Left ventricle myocardium inferior (tissue), 1 donor: ENCODE results near the gene BICDL1. TPM values are rescaled to one million over a fixed set of nuclear protein-coding genes. Genes with fewer than 3 reads are reported as not detected.

ENCODE experiments used
- DNase-seq: peaks from one replicate; pipeline ENCODE4 v3.0.0-alpha.2; 2020
- H3K27ac ChIP-seq: fragments of 200-600 bp; replicated peaks from 2 replicates; pipeline ENCODE4 v1.8.0; 2021
- H3K27me3 ChIP-seq: fragments of 200-600 bp; 2 replicates; pipeline ENCODE4 v1.8.0; 2021; ENCODE audit warnings: low read depth
- H3K36me3 ChIP-seq: fragments of 200-600 bp; 2 replicates; pipeline ENCODE4 v1.8.0; 2021
- H3K4me1 ChIP-seq: fragments of 200-600 bp; 2 replicates; pipeline ENCODE4 v1.8.0; 2021
- H3K4me3 ChIP-seq: fragments of 200-600 bp; 2 replicates; pipeline ENCODE4 v1.8.0; 2021; ENCODE audit warnings: mild to moderate bottlenecking, moderate library complexity
- H3K9me3 ChIP-seq: fragments of 200-600 bp; replicated peaks from 2 replicates; pipeline ENCODE4 v1.8.0; 2021
- CTCF ChIP-seq: fragments of 200-600 bp; IDR thresholded peaks from 2 replicates; pipeline ENCODE4 v1.8.0; 2021; ENCODE audit warnings: antibody characterized with exemption, mild to moderate bottlenecking, borderline replicate concordance
- intact Hi-C: fragments of 100-400 bp; cut with micrococcal nuclease; formaldehyde crosslinking; loops from one replicate; pipeline ENCODE4 v1.11.0; 2022
- total RNA-seq: library from RNA; stranded (reverse); fragmentation: NEBNext Ultra II Directional; extraction: Animal tissue kit (Norgen Biotek cat#: 25700); gene quantifications from one replicate; pipeline ENCODE4 v1.2.1, GENCODE V29; 2021
- donor health status: DM: no; HTN: yes; CAD: no; lungs with severe emphysema.

The BICDL1 gene
- total RNA-seq, 1 donor from 2014 or later, result 0.08 TPM

- DNase-seq, result no peak
- intact Hi-C loops, result no loop called here
- no peak overlapping the region for H3K4me3 ChIP-seq
Measured at GRCh38 chr12:120019197-120019596, 30.2 kb downstream of the BICDL1 start.

GRCh38 chr12:120019938-120020337, 30.9 kb downstream of the BICDL1 start:
- DNase-seq, result no peak
- H3K27ac ChIP-seq, result no peak overlapping the region
- H3K4me3 ChIP-seq, result no peak overlapping the region
- peaks cover 22% of the 10 kb centered on the region for H3K9me3 ChIP-seq
- TF ChIP-seq CTCF, result no peak
- intact Hi-C loops, result no loop called here
- no peaks in the 10 kb centered on the region for H3K4me1 ChIP-seq
- no peaks in the 10 kb centered on the region for H3K36me3 ChIP-seq
- peaks cover 7% of the 10 kb centered on the region for H3K27me3 ChIP-seq

More at GRCh38 chr12:120019197-120019596, 30.2 kb downstream of the BICDL1 start:
- no peaks in the 10 kb centered on the region for H3K4me1 ChIP-seq
- TF ChIP-seq CTCF, result no peak
- no peaks in the 10 kb centered on the region for H3K36me3 ChIP-seq
- no peak overlapping the region for H3K27ac ChIP-seq
- peaks cover 7% of the 10 kb centered on the region for H3K27me3 ChIP-seq
- H3K9me3 ChIP-seq, result peaks cover 15% of the 10 kb centered on the region

GRCh38 chr12:120024193-120024592, 35.2 kb downstream of the BICDL1 start:
- H3K9me3 ChIP-seq, result peaks cover 23% of the 10 kb centered on the region
- DNase-seq, result no peak
- no peak overlapping the region for H3K4me3 ChIP-seq
- no peak overlapping the region for H3K27ac ChIP-seq
- peaks cover 7% of the 10 kb centered on the region for H3K27me3 ChIP-seq
- intact Hi-C loops, result no loop called here
- no peak for TF ChIP-seq CTCF
- no peaks in the 10 kb centered on the region for H3K36me3 ChIP-seq
- no peaks in the 10 kb centered on the region for H3K4me1 ChIP-seq

- no peak overlapping the region for H3K27ac ChIP-seq
- H3K27me3 ChIP-seq, result no peaks in the 10 kb centered on the region
- DNase-seq, result no peak
- no peaks in the 10 kb centered on the region for H3K36me3 ChIP-seq
- no peak overlapping the region for H3K4me3 ChIP-seq
- H3K9me3 ChIP-seq, result peaks cover 23% of the 10 kb centered on the region
- no peak for TF ChIP-seq CTCF
- H3K4me1 ChIP-seq, result no peaks in the 10 kb centered on the region
- intact Hi-C loops, result no loop called here
Measured at GRCh38 chr12:120025640-120026039, 36.6 kb downstream of the BICDL1 start.

- H3K36me3 ChIP-seq, result no peaks in the 10 kb centered on the region
- no peaks in the 10 kb centered on the region for H3K4me1 ChIP-seq
- intact Hi-C loops, result no loop called here
- TF ChIP-seq CTCF, result no peak
- no peaks in the 10 kb centered on the region for H3K9me3 ChIP-seq
- no peak overlapping the region for H3K27ac ChIP-seq
- DNase-seq, result no peak
- H3K4me3 ChIP-seq, result no peak overlapping the region
- H3K27me3 ChIP-seq, result peaks cover 11% of the 10 kb centered on the region
Measured at GRCh38 chr12:120032242-120032641, 43.2 kb downstream of the BICDL1 start.

- Histone ChIP-seq H3K4me3 (no peak overlapping the region), H3K27ac (no peak overlapping the region), H3K36me3 (no peaks in the 10 kb centered on the region), H3K9me3 (no peaks in the 10 kb centered on the region), H3K27me3 (peaks cover 37% of the 10 kb centered on the region), H3K4me1 (no peaks in the 10 kb centered on the region)
- no peak for DNase-seq
- TF ChIP-seq CTCF, result no peak
- intact Hi-C loops, result no loop called here
Measured at GRCh38 chr12:120037851-120038250, 48.8 kb downstream of the BICDL1 start.
